HG02885 (cell line): ENCODE results near the gene ZNF518B.
"Not testable (repeated sequence)": the region's sequence is repeated elsewhere in the genome, so short reads cannot be mapped to it uniquely, and the experiment has no call there.

Experiments
- ATAC-seq: cut with Tn5 transposase; IDR thresholded peaks from one replicate; pipeline ENCODE4 v1.9.1; 2021; ENCODE audit warnings: mild to moderate bottlenecking; ENCODE audit not compliant: unreplicated experiment, poor library complexity

ZNF518B gene

GRCh38 chr4:10459305-10459704 is 2.1 kb upstream of the ZNF518B start:
- ATAC-seq, result no peak

DNA sequence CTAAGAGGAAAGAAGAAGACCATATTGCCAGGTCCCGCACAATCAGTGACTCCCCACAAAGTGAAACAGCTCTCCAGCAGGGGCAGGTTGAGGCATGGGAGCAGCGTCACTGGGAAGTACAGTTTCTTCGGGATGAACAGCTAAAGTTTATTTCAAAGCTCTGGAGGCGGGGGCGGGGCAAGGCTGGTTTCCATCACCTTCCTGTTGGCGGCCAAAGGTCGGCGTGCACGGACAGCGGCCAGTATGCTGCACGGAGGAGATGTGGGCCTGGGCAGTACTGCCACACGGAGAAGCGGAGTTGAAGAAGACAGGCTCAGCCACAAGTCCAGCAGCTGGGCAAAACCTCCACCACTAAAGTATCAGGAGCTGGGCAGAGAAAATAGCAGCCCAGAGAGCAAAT is 951 bp upstream of the ZNF518B start:
- no peak for ATAC-seq

GRCh38 chr4:10456595-10457254 is 501 bp downstream of the ZNF518B start:
- peak; percentile 64 for ATAC-seq

- no peak for ATAC-seq
Observed at GRCh38 chr4:10456260-10456594, 999 bp downstream of the ZNF518B start.

DNA sequence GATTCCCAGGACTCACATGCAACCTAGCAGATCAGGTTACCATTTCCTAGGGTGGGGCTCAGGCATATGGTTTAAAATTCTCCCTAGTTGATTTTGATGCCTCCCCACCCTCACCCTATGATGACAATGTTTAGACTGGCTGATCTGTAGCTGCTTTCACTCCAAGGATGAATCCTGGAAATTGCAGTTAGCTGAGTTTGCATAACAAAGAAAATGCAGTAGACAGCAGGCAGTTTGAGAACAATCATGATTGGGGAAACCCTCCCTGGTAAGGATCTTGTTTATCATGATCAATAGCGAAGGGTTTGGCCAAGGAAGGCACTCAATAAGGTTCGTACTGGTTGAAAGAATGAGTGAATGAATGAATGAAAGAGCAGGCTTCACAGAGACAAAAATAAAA is 2.1 kb downstream of the ZNF518B start:
- ATAC-seq, result no peak

DNA sequence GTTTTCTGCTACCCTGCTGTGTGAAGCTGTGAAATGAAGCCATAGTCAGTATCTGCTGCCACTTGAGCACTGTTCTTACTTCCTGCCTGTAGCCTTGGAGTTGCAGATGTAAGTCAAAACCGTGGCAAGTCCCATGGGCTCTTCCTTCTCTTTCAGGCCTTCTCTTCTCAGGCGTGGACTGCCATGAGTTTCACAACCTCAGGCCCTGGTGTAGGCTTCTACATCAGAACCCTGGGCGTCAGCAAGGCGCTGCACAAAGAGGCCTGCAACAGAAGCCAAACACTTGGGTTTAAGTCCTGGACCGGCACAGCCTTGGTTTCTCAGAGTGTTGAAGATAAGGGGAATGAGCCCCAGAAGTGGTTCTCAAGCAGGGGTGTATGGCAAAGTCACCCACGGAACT is 2.5 kb downstream of the ZNF518B start:
- ATAC-seq, result no peak

DNA sequence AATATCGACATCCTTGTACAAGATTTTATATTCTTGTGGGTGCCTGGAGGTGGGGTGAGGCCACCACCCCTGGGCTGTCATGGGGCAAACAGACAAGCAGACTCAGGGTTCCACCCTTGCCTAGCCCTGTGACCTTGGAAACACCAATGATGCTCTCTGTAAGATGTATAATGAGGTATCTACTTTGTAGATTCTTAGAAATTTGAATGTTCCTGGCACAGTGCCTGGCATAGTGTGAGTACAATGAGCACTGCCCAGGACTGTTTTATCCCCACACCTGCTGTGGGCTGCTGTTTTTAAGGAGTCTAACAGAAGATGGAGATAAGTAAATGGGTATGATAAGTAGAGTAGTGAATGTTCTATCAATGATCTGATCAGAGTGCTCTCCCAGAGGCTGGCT is 3.1 kb downstream of the ZNF518B start:
- ATAC-seq, result no peak

DNA sequence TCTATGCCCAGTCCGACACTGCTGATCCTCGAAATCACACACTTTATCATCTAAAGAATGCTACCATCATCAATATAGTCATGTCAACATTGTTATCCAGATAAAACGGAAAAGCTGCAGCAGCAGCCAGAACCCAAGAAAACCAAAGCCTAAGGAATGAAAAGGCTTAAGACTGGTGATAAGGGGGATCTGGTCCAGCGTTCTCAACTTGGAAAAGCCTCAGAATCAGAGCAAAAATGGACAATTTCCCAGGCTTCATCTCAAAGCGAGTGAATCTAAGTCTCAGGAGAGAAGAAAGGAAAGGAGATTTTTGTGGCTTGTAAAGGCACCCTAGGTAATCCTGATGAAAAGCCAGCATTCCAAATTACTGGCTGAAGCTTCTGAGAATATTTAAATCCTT is 8.2 kb downstream of the ZNF518B start:
- ATAC-seq, result no peak

- ATAC-seq, result no peak
Observed at GRCh38 chr4:10442976-10443375, 14.2 kb downstream of the ZNF518B start.

DNA sequence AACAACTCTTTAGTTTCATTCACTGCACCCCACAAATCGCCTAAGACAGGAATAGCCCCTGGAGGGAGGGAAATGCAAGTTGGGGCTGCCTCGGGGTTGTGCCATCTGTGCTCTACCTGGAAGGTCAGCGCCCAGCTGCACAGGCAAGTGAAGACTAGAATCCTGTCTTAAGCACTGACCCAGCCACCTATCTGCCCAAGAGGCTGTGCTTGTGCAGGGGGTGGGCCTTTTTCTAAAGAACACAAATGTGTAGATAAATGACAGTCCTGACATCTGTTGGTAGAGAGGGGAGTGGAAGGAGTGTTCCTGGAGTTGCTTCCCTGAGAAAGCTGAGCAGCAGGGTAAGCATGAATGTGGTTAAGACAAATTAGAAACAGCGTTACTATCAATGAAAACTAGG is 15.7 kb downstream of the ZNF518B start:
- no peak for ATAC-seq

DNA sequence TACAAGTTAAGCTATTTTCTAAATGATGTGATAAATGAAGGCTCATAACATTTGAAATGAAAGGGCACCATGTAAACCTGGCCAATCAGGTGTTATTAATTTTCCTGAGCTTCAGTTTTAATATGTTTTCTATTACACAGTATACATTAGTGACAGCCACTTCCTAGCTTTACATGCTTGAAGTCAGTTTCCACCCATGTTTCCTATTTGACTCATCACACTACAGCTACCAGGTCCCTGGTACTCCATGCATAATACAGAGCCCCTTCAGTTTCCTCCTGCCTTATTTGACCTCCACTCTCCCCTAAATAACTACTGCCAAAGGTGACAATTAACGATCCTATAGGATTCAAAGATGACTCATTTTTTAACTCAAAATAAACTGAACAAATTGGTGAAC is 18.3 kb downstream of the ZNF518B start:
- ATAC-seq, result peak; percentile 82

DNA sequence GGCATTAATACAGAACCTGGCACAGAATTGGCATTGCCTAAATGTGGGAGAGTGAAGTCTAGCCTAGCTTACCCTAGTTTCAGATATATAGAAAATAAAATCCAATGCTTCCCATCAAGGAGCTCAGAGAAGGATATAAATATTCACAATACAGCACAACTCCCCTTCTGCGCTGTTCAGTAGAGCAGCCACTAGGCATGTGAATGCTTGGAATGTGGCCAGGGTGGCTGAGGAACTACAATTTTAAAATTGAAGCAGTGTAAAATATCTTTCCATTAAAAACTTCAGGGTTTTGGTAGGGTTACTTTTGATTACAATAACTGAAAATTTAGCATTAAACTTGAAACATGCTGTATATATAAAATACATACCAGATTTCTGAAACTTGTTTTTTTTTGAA is 19.5 kb downstream of the ZNF518B start:
- ATAC-seq, result no peak

GRCh38 chr4:10427680-10428079 is 29.5 kb downstream of the ZNF518B start:
- ATAC-seq, result not testable (repeated sequence)

DNA sequence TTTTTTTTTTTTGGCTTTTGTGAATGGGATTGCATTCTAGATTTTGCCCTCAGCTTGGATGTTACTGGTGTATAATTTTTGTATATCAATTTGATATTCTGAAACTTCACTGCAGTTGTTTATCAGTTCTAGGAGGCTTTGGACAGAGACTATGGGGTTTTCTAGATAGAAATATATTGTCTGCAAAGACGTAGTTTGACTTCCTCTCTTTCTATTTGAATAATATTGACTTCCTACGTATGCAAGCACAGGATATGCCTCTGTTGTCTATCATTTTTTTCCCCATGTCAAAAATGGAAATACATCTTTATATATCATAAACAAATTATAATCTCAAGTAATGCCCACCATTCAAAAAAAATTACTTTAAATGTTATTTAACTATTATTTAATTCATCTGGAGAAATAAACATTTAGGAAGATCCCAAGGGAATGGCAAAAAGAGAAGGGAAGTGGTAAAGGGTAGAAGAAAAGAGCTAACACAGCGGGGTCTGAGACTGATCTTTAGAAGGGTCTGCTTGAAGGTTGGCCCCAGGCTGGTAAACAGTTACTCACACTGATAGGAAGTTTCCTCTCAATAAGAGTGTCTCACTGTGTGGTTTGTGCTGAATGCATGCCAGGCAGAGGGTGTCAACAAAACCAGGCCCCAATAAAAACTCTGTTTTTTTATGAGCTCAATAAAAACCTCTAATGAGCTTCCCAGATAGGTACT is 35.7 kb downstream of the ZNF518B start:
- ATAC-seq, result no peak

DNA sequence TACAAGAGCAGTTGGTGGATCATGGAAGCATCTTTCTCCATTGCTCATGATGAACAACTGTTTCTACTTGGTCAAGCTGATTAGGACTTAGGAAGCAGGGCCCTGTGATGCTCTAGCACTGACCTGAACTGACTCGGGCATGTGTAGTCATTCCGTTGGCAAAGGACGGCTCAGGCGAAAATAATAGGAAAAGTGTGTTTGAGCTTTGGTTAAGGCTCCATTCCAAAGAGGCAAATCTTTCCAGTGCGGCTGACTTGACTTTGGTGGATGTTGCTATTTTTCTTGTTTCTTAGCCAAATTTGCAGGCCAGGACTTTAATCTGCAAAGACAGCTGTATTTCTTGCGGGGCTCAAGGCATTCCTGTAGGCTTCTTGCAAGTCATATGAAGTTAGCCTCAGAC is 39.5 kb downstream of the ZNF518B start:
- no peak for ATAC-seq

GRCh38 chr4:10416441-10416840 is 40.8 kb downstream of the ZNF518B start:
- ATAC-seq, result no peak

DNA sequence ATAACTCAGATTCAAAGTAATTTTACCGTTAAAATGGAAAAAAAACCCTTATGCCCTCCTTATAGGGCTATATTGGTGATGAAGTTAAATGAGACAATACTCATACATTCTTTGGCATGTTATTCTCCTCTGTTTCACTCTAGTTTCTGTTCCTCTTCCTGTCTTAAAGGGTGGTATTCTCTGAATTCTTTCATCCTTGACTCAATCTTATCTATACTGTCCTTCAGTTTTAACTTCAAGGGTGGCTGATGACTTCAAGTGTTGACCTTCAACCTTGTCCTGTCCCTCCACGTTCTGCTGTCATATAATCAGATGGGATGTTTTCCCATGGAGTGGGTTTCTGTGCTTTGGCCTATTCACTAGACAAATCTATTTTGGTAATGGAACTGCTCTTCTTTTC is 44.0 kb downstream of the ZNF518B start:
- peak; percentile 95 for ATAC-seq

- ATAC-seq, result no peak
Observed at GRCh38 chr4:10405672-10406071, 51.6 kb downstream of the ZNF518B start.

GRCh38 chr4:10403633-10404445 is 53.4 kb downstream of the ZNF518B start:
- ATAC-seq, result peak; percentile 43

- ATAC-seq, result no peak
Observed at GRCh38 chr4:10395971-10396580, 61.1 kb downstream of the ZNF518B start.
